HG02970 (cell line): ENCODE measurements around the gene FMR1NB.

Source experiments
- ATAC-seq: cut with Tn5 transposase; IDR thresholded peaks from one replicate; pipeline ENCODE4 v1.9.1; 2021; ENCODE audit warnings: mild to moderate bottlenecking, moderate library complexity, moderate number of reproducible peaks; ENCODE audit not compliant: unreplicated experiment, low FRiP score

Gene FMR1NB

GRCh38 chrX:148069759-148070503 lies 88.8 kb downstream of the FMR1NB start:
- peak; percentile 84 for ATAC-seq

GRCh38 chrX:148070504-148070877 lies 89.4 kb downstream of the FMR1NB start:
- no peak for ATAC-seq
